Neural cell (in vitro differentiated cells): Measurements from ENCODE around the gene RNU6-1.

Experiments
- EP300 ChIP-seq: fragments of 450-650 bp; conservative IDR thresholded peaks from 2 replicates; pipeline ENCODE4 v1.6.1; 2014; ENCODE audit warnings: antibody characterized with exemption, mild to moderate bottlenecking, moderate library complexity; ENCODE audit not compliant: poor library complexity, severe bottlenecking
- POLR2AphosphoS5 ChIP-seq: IDR thresholded peaks from 2 replicates; pipeline ENCODE4 v1.6.1; 2012
- REST ChIP-seq: IDR thresholded peaks from 2 replicates; pipeline ENCODE4 v1.6.1; 2012; ENCODE audit warnings: borderline replicate concordance
- TAF1 ChIP-seq: IDR thresholded peaks from 2 replicates; pipeline ENCODE4 v1.6.1; 2012; ENCODE audit warnings: low read depth
- TF ChIP-seq, protein P1 (sequence below): fragments of 450-650 bp; IDR thresholded peaks from 2 replicates; pipeline ENCODE4 v1.5.1; 2014; ENCODE audit warnings: antibody characterized with exemption, mild to moderate bottlenecking, moderate library complexity; ENCODE audit not compliant: poor library complexity, severe bottlenecking

DNA sequence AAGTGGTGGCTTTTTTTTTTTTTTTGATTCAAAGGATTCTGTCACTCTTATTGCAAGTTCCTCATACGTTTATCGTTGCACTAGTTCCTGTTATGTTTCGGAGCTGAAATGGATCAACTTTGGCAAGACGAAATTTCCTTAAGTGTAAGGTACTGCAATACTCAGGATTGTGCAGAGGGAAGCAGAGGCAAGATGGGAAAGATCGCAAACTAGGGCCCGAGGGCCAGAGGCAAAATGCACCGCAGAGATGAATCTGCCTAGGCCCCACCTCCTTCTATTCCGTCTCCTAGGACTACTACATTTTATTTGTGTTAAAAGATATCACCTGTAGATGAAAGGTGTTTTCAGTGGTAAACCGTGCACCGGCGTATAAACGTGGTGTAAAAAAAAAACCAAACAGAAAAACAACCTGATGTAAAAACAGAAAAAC, 331 bp downstream of the RNU6-1 start:
- no peak for TF ChIP-seq REST
- TF ChIP-seq, protein P1, sequence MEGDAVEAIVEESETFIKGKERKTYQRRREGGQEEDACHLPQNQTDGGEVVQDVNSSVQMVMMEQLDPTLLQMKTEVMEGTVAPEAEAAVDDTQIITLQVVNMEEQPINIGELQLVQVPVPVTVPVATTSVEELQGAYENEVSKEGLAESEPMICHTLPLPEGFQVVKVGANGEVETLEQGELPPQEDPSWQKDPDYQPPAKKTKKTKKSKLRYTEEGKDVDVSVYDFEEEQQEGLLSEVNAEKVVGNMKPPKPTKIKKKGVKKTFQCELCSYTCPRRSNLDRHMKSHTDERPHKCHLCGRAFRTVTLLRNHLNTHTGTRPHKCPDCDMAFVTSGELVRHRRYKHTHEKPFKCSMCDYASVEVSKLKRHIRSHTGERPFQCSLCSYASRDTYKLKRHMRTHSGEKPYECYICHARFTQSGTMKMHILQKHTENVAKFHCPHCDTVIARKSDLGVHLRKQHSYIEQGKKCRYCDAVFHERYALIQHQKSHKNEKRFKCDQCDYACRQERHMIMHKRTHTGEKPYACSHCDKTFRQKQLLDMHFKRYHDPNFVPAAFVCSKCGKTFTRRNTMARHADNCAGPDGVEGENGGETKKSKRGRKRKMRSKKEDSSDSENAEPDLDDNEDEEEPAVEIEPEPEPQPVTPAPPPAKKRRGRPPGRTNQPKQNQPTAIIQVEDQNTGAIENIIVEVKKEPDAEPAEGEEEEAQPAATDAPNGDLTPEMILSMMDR, result no peak
- peak; percentile 11 for TF ChIP-seq POLR2AphosphoS5
- no peak for TF ChIP-seq EP300
- TF ChIP-seq TAF1, result no peak
